Large intestine (tissue), 3 donors: Measurements from ENCODE around the gene ATG4D. TPM values are rescaled to one million over a fixed set of nuclear protein-coding genes. Genes with fewer than 3 reads are reported as not detected.

Experiments
- DNase-seq, 2 donors: peaks; one replicate each; pipeline versions ENCODE4 v3.0.0 to v3.0.0-alpha.2; 2013
- H3K27ac ChIP-seq: one replicate; pipeline ENCODE4 v1.5.1; 2013; ENCODE audit warnings: low read length
- H3K27me3 ChIP-seq: 2 replicates; pipeline ENCODE4 v1.6.1; 2013; ENCODE audit warnings: low read length; ENCODE audit not compliant: control insufficient read depth, insufficient read depth
- H3K36me3 ChIP-seq: 2 replicates; pipeline ENCODE4 v1.6.1; 2013; ENCODE audit warnings: low read length; ENCODE audit not compliant: control insufficient read depth, insufficient read depth
- H3K4me1 ChIP-seq: one replicate; pipeline ENCODE4 v1.6.1; 2013; ENCODE audit warnings: low read length; ENCODE audit not compliant: control insufficient read depth, insufficient read depth
- H3K4me3 ChIP-seq: one replicate; pipeline ENCODE4 v1.5.1; 2013; ENCODE audit warnings: low read length
- H3K9me3 ChIP-seq: one replicate; pipeline ENCODE4 v1.6.1; 2013; ENCODE audit warnings: mild to moderate bottlenecking, low read depth, low read length, moderate library complexity; ENCODE audit not compliant: control insufficient read depth
- WGBS: methylation state at CpG from one replicate; pipeline ENCODE4 v1.1.5; 2013; ENCODE audit warnings: low lambda C conversion rate; ENCODE audit not compliant: insufficient coverage; 5-methylcytosine and 5-hydroxymethylcytosine counted together
- polyA plus RNA-seq: library from polyadenylated mRNA; unstranded; fragments of 120-200 nt; gene quantifications from one replicate; pipeline ENCODE4 v1.2.1, GENCODE V29; 2013

The ATG4D gene
- polyA plus RNA-seq, 1 donor = 30.0 TPM

GRCh38 chr19:10508036-10508435 lies 35.7 kb upstream of the ATG4D start:
- Histone ChIP-seq H3K9me3 (no peaks in the 10 kb centered on the region), H3K27ac (no peak overlapping the region), H3K4me1 (peaks cover 5% of the 10 kb centered on the region), H3K27me3 (peaks cover 15% of the 10 kb centered on the region), H3K4me3 (no peak overlapping the region), H3K36me3 (no peaks in the 10 kb centered on the region)
- no peak for DNase-seq
- WGBS = no CpG with 5 or more reads among the region's 16 CpGs

GRCh38 chr19:10508707-10509106 lies 35.0 kb upstream of the ATG4D start:
- peaks cover 22% of the 10 kb centered on the region for H3K27me3 ChIP-seq
- H3K36me3 ChIP-seq = no peaks in the 10 kb centered on the region
- DNase-seq = no peak
- WGBS = no CpG with 5 or more reads among the region's 3 CpGs
- peaks cover 5% of the 10 kb centered on the region for H3K4me1 ChIP-seq
- no peaks in the 10 kb centered on the region for H3K9me3 ChIP-seq
- no peak overlapping the region for H3K27ac ChIP-seq
- no peak overlapping the region for H3K4me3 ChIP-seq

- Histone ChIP-seq H3K4me1 (peaks cover 5% of the 10 kb centered on the region), H3K27ac (no peak overlapping the region), H3K36me3 (no peaks in the 10 kb centered on the region), H3K9me3 (peaks cover 5% of the 10 kb centered on the region), H3K27me3 (peaks cover 38% of the 10 kb centered on the region), H3K4me3 (no peak overlapping the region)
- peak in 1 of 2 donors; percentile 33 for DNase-seq
- no CpG with 5 or more reads among the region's 15 CpGs for WGBS
Observed at GRCh38 chr19:10510301-10510802, 33.4 kb upstream of the ATG4D start.

DNA sequence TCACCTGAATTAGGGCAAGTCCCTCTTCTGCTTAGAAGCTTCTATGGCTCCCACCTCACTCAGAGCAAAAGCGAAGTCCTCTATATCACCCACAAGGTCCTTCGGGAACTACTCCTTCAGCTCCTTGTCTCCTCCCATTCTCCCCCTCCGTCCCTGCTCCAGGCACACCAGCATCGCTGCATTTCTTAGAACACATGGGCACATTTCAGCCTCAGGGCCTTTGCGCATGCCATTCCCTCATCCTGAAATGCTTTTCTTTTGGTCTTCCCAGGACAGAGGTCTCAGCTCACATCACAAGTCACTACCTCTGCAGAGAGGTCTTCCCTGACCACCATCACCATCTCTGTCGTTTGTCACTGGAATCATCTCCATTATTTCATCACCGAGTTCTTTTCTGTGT lies 30.5 kb upstream of the ATG4D start:
- no peak overlapping the region for H3K27ac ChIP-seq
- H3K9me3 ChIP-seq = peaks cover 5% of the 10 kb centered on the region
- H3K27me3 ChIP-seq = peaks cover 67% of the 10 kb centered on the region
- DNase-seq = no peak
- peaks cover 10% of the 10 kb centered on the region for H3K4me1 ChIP-seq
- 100% methylated on average over 1 of the region's 7 CpGs for WGBS
- H3K4me3 ChIP-seq = no peak overlapping the region
- no peaks in the 10 kb centered on the region for H3K36me3 ChIP-seq

DNA sequence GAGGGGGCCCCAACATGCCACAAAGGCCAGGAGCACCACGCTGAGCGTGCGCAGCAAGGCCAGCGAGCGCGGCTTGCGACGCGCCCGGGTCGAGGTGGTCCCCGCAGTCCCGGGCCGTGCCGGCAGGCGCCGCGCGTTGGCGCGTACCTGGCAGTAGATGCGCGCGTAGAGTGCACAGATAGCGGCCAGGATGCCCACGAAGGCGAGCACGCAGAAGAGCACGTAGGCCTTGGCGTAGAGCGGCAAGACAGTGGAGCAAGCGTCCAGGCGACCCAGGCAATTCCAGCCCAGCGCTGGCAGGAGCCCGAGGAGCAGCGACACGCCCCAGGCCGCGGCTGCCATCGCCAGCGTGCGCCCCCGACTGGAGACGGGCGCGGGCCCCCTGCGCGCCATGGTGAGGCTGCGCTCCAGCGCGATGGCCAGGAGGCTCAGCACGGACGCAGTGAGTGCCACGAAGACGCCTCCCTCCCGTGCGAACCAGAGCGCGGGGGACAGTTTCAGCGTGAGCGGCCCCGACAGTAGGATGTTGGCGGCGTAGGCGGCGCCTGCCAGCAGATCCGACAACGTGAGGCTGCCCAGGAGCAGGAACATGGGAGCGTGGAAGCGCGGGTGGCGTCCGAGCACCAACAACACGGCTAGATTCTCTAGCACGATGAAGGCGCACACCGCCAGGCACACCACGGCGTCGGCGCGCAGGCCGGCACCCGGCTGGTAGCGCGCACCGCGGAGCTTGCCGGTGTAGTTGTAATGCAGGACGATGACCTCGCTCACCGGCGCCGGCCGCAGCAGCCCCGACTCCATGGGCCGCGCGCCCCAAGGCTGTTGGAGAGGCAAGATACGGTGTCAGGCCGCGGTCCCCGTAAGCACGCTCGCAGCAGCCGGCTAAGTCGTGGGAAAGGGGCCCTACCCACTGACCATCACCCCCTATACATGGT lies 29.2 kb upstream of the ATG4D start:
- peaks cover 5% of the 10 kb centered on the region for H3K9me3 ChIP-seq
- H3K4me3 ChIP-seq = no peak overlapping the region
- peak in 1 of 2 donors; percentile 30 for DNase-seq
- H3K27me3 ChIP-seq = peaks cover 79% of the 10 kb centered on the region
- no peak overlapping the region for H3K27ac ChIP-seq
- no peaks in the 10 kb centered on the region for H3K36me3 ChIP-seq
- no CpG with 5 or more reads among the region's 107 CpGs for WGBS
- H3K4me1 ChIP-seq = peaks cover 10% of the 10 kb centered on the region

- peaks cover 89% of the 10 kb centered on the region for H3K27me3 ChIP-seq
- no peak overlapping the region for H3K27ac ChIP-seq
- 80% methylated on average over 3 of the region's 5 CpGs for WGBS
- H3K36me3 ChIP-seq = no peaks in the 10 kb centered on the region
- DNase-seq = no peak
- peaks cover 5% of the 10 kb centered on the region for H3K4me1 ChIP-seq
- H3K9me3 ChIP-seq = peaks cover 5% of the 10 kb centered on the region
- H3K4me3 ChIP-seq = no peak overlapping the region
Observed at GRCh38 chr19:10516064-10516385, 27.7 kb upstream of the ATG4D start.

- Histone ChIP-seq H3K36me3 (no peaks in the 10 kb centered on the region), H3K27me3 (peaks cover 90% of the 10 kb centered on the region), H3K9me3 (peaks cover 5% of the 10 kb centered on the region), H3K4me3 (no peak overlapping the region), H3K27ac (no peak overlapping the region), H3K4me1 (peaks cover 5% of the 10 kb centered on the region)
- DNase-seq = no peak
- no CpG with 5 or more reads among the region's 10 CpGs for WGBS
Observed at GRCh38 chr19:10516671-10517286, 26.9 kb upstream of the ATG4D start.

GRCh38 chr19:10517361-10517759 lies 26.3 kb upstream of the ATG4D start, which contains the start of gene S1PR5:
Gene S1PR5, minus strand, starts transcription at chr19:10517447. Its CDS starts 2,436 bp downstream, at chr19:10515011.
- WGBS = no CpG with 5 or more reads among the region's 39 CpGs
- Histone ChIP-seq H3K4me3 (peak within 1 kb of the TSS; percentile 10), H3K4me1 (peaks cover 5% of the 10 kb centered on the region), H3K36me3 (no peaks in the 10 kb centered on the region), H3K27ac (no peak within 1 kb of the TSS), H3K27me3 (peaks cover 91% of the 10 kb centered on the region), H3K9me3 (peaks cover 5% of the 10 kb centered on the region)
- DNase-seq = no peak

- WGBS = no CpG with 5 or more reads among the region's 27 CpGs
- Histone ChIP-seq H3K27me3 (peaks cover 85% of the 10 kb centered on the region), H3K36me3 (no peaks in the 10 kb centered on the region), H3K4me3 (peak overlapping the region; percentile 10), H3K9me3 (peaks cover 5% of the 10 kb centered on the region), H3K27ac (no peak overlapping the region), H3K4me1 (peaks cover 5% of the 10 kb centered on the region)
- DNase-seq = no peak
Observed at GRCh38 chr19:10517760-10518443, 25.8 kb upstream of the ATG4D start.
